Measurements from ENCODE around the gene MZB1. TPM values are rescaled to one million over a fixed set of nuclear protein-coding genes. Genes with fewer than 3 reads are reported as not detected.
A peak's percentile ranks its signal among the peaks of the same experiment; 100 is the strongest.

The MZB1 gene
- total RNA-seq, 2 experiments from 2014 or later, result 0.42 to 0.63 TPM

GRCh38 chr5:139383993-139384590 lies 5.6 kb downstream of the MZB1 start:
- Mint-ChIP-seq H3K36me3 (ENCODE audit: low read depth) (no peaks in the 10 kb centered on the region), H3K9me3 (no peaks in the 10 kb centered on the region), H3K4me1 (ENCODE audit: low read depth) (peaks cover 28% of the 10 kb centered on the region), H3K27ac (peak overlapping the region; percentile 85), H3K27me3 (no peaks in the 10 kb centered on the region), H3K4me3 (peak overlapping the region; percentile 38)
- DNase-seq (no peak), ATAC-seq (ENCODE audit: poor library complexity) (no peak)
- Histone ChIP-seq H3K4me3 (ENCODE audit: low read length) (no peak overlapping the region), H3K36me3 (ENCODE audit: insufficient read depth, low read length) (no peaks in the 10 kb centered on the region), H3K4me1 (ENCODE audit: insufficient read depth, low read length) (peaks cover 31% of the 10 kb centered on the region), H3K27ac (ENCODE audit: low read depth in 1 of 2, low read length in 2 of 2) (peak overlapping the region in 1 of 2 donors; percentile 71), H3K27me3 (ENCODE audit: control insufficient read depth in 1 of 2, insufficient read depth in 2 of 2, low read length in 2 of 2) (no peaks in the 10 kb centered on the region), H3K9me3 (ENCODE audit: control insufficient read depth in 1 of 2, insufficient read depth in 1 of 2, low read length in 2 of 2) (no peaks in the 10 kb centered on the region)
- CTCF ChIA-PET, result no interaction called here
- intact Hi-C loops (cut with DNase I, micrococcal nuclease), result no loop called here
- POLR2A ChIA-PET, result interaction anchor here (1.6 kb wide), 1 partner anchor 90 kb away, joined by 6 read pairs; no protein-coding TSS in a partner anchor
- TF ChIP-seq CTCF (IDR thresholded peaks at IDR 0.05), result no peak

- DNase-seq (no peak), ATAC-seq (ENCODE audit: poor library complexity) (no peak)
- H3K27me3 ChIP-seq (ENCODE audit: control insufficient read depth in 1 of 2, insufficient read depth in 2 of 2, low read length in 2 of 2), result no peaks in the 10 kb centered on the region
- peak within 1 kb of the TSS in 1 of 2 donors; percentile 71 for H3K27ac ChIP-seq (ENCODE audit: low read depth in 1 of 2, low read length in 2 of 2)
- H3K9me3 Mint-ChIP-seq, result no peaks in the 10 kb centered on the region
- peak within 1 kb of the TSS; percentile 38 for H3K4me3 Mint-ChIP-seq
- H3K4me3 ChIP-seq (ENCODE audit: low read length), result no peak within 1 kb of the TSS
- intact Hi-C loops (cut with DNase I, micrococcal nuclease), result no loop called here
- H3K4me1 Mint-ChIP-seq (ENCODE audit: low read depth), result peaks cover 27% of the 10 kb centered on the region
- peak within 1 kb of the TSS; percentile 27 for H3K27ac Mint-ChIP-seq
- no peaks in the 10 kb centered on the region for H3K36me3 Mint-ChIP-seq (ENCODE audit: low read depth)
- no peaks in the 10 kb centered on the region for H3K9me3 ChIP-seq (ENCODE audit: control insufficient read depth in 1 of 2, insufficient read depth in 1 of 2, low read length in 2 of 2)
- TF ChIP-seq CTCF (IDR thresholded peaks at IDR 0.05), result no peak
- H3K27me3 Mint-ChIP-seq, result no peaks in the 10 kb centered on the region
- CTCF ChIA-PET, result no interaction called here
- peaks cover 25% of the 10 kb centered on the region for H3K4me1 ChIP-seq (ENCODE audit: insufficient read depth, low read length)
- POLR2A ChIA-PET, result no interaction called here
- no peaks in the 10 kb centered on the region for H3K36me3 ChIP-seq (ENCODE audit: insufficient read depth, low read length)
Measured at GRCh38 chr5:139383275-139383992, 6.3 kb downstream of the MZB1 start, which contains the start of gene SLC23A1. TSS of gene SLC23A1 (minus strand) at chr5:139383297. CDS start at chr5:139383253, 44 bp downstream.

- intact Hi-C loops (cut with DNase I, micrococcal nuclease), result no loop called here
- H3K36me3 Mint-ChIP-seq (ENCODE audit: low read depth), result no peaks in the 10 kb centered on the region
Measured at GRCh38 chr5:139382807-139383206, 6.9 kb downstream of the MZB1 start.

More at GRCh38 chr5:139382807-139383206, 6.9 kb downstream of the MZB1 start:
- H3K9me3 Mint-ChIP-seq, result no peaks in the 10 kb centered on the region
- Histone ChIP-seq H3K27me3 (ENCODE audit: control insufficient read depth in 1 of 2, insufficient read depth in 2 of 2, low read length in 2 of 2) (no peaks in the 10 kb centered on the region), H3K27ac (ENCODE audit: low read depth in 1 of 2, low read length in 2 of 2) (no peak overlapping the region), H3K4me1 (ENCODE audit: insufficient read depth, low read length) (peaks cover 23% of the 10 kb centered on the region), H3K36me3 (ENCODE audit: insufficient read depth, low read length) (no peaks in the 10 kb centered on the region), H3K4me3 (ENCODE audit: low read length) (no peak overlapping the region), H3K9me3 (ENCODE audit: control insufficient read depth in 1 of 2, insufficient read depth in 1 of 2, low read length in 2 of 2) (peaks cover 0 to 4% of the 10 kb centered on the region in 2 experiments)
- no peak overlapping the region for H3K4me3 Mint-ChIP-seq
- no peak overlapping the region for H3K27ac Mint-ChIP-seq
- TF ChIP-seq CTCF (IDR thresholded peaks at IDR 0.05), result no peak
- peaks cover 27% of the 10 kb centered on the region for H3K4me1 Mint-ChIP-seq (ENCODE audit: low read depth)
- POLR2A ChIA-PET, result no interaction called here
- DNase-seq, result peak in 1 of 14 experiments; percentile 30
- CTCF ChIA-PET, result no interaction called here
- ATAC-seq (ENCODE audit: poor library complexity), result no peak
- H3K27me3 Mint-ChIP-seq, result no peaks in the 10 kb centered on the region

Data from CD4-positive, alpha-beta T cell (primary cell).